K562 (cell line): ENCODE results near the gene CCDC200. TPM values are rescaled to one million over a fixed set of nuclear protein-coding genes. Genes with fewer than 3 reads are reported as not detected.
"Not testable (repeated sequence)": the region's sequence is repeated elsewhere in the genome, so short reads cannot be mapped to it uniquely, and the experiment has no call there.

Source experiments
- ATAC-seq: fragments of 200-7000 bp; cut with Tn5 transposase; 3 replicates; pipeline ENCODE4 v1.9.1; 2020; ENCODE audit warnings: moderate library complexity
- BruUV-seq: library from RNA; stranded (reverse); fragments of 400-500 nt; replicated peaks from 2 replicates; lab custom pipeline; 2021; lab: Mats Ljungman, UMichigan
- CTCF ChIA-PET: fragments of 300-600 bp; formaldehyde crosslinking; extraction: SDS; loops from one replicate; lab custom pipeline; 2021; ENCODE audit warnings: low intra/inter-chr PET ratio; lab: Yijun Ruan, JAX
- POLR2A ChIA-PET: fragments of 300-600, 350-650 bp; sonication (Branson Sonifier 250); formaldehyde crosslinking; extraction: SDS; loops from one replicate; lab custom pipeline; 2021; ENCODE audit warnings: antibody characterized with exemption, inconsistent platforms; lab: Yijun Ruan, JAX
- DNase-seq, 4 experiments: peaks; one replicate each; pipeline versions ENCODE4 v3.0.0 to v3.0.0-alpha.2; 2011 to 2018; ENCODE audit warnings: low spot score in 3 of 4, mixed read lengths in 3 of 4; ENCODE audit errors: extremely low read depth in 1 of 4
- FAIRE-seq: peaks from 2 replicates; lab custom pipeline; 2011; peaks lifted over from hg19 to GRCh38; lab: Jason Lieb, UNC
- H2AFZ ChIP-seq: 2 replicates; pipeline ENCODE4 v1.6.0; 2011; ENCODE audit warnings: low read depth, low read length, control low read depth, inconsistent platforms
- H3K27ac ChIP-seq: fragments of 200-600 bp; 3 replicates; pipeline ENCODE4 v1.8.0; 2011; ENCODE audit warnings: low read depth, mild to moderate bottlenecking, control low read depth, inconsistent platforms, low read length, moderate library complexity, mixed read lengths; ENCODE audit errors: extremely low read depth
- H3K27me3 ChIP-seq, 2 experiments: fragments of 300-600 bp in 1 of 2; 2 replicates in 1 of 2; 3 replicates in 1 of 2; pipeline versions ENCODE4 v1.6.0 to v1.8.0; 2011; ENCODE audit warnings: inconsistent platforms in 2 of 2, low read length in 2 of 2, mild to moderate bottlenecking in 1 of 2, mixed read lengths in 1 of 2, moderate library complexity in 1 of 2; ENCODE audit not compliant: control insufficient read depth in 2 of 2, insufficient read depth in 2 of 2
- H3K36me3 ChIP-seq: fragments of 300-600 bp; 3 replicates; pipeline ENCODE4 v1.8.0; 2011; ENCODE audit warnings: mild to moderate bottlenecking, low read length, inconsistent platforms; ENCODE audit not compliant: control insufficient read depth, insufficient read depth
- H3K4me1 ChIP-seq, 2 experiments: fragments of 200-600 bp in 1 of 2; replicated peaks in 1 of 2; 2 replicates in 1 of 2; 3 replicates in 1 of 2; pipeline versions ENCODE4 v1.5.1 to v1.8.0; 2011; ENCODE audit warnings: inconsistent platforms in 2 of 2, low read length in 2 of 2, mild to moderate bottlenecking in 1 of 2, mixed read lengths in 1 of 2, moderate library complexity in 1 of 2; ENCODE audit not compliant: control insufficient read depth in 2 of 2, insufficient read depth in 2 of 2
- H3K4me2 ChIP-seq: 2 replicates; pipeline ENCODE4 v1.6.1; 2011; ENCODE audit warnings: low read length, control low read depth, inconsistent platforms, mixed read lengths; ENCODE audit not compliant: insufficient read depth
- H3K4me3 ChIP-seq: fragments of 200-600 bp; sonication (generic), shearing (Covaris generic); 2 replicates; pipeline ENCODE4 v1.5.1; 2016; ENCODE audit warnings: control low read depth, inconsistent platforms
- H3K79me2 ChIP-seq: fragments of 200-600 bp; 3 replicates; pipeline ENCODE4 v1.8.0; 2011; ENCODE audit warnings: low read length, inconsistent platforms; ENCODE audit not compliant: control insufficient read depth, insufficient read depth
- H3K9ac ChIP-seq, 2 experiments: 2 replicates each; pipeline versions ENCODE4 v1.6.0 to v1.6.1; 2011; ENCODE audit warnings: low read depth in 2 of 2, low read length in 2 of 2, control low read depth in 1 of 2, inconsistent platforms in 1 of 2, mild to moderate bottlenecking in 1 of 2, mixed read lengths in 1 of 2; ENCODE audit not compliant: insufficient read depth in 1 of 2
- H3K9me1 ChIP-seq: one replicate; pipeline ENCODE4 v1.6.0; 2011; ENCODE audit warnings: inconsistent platforms, mild to moderate bottlenecking, low read length, moderate library complexity; ENCODE audit not compliant: control insufficient read depth, insufficient read depth
- H3K9me3 ChIP-seq: replicated peaks from 2 replicates; pipeline ENCODE4 v1.5.1; 2011; ENCODE audit warnings: low read depth, low read length, inconsistent platforms; ENCODE audit not compliant: control insufficient read depth, insufficient read depth
- H4K20me1 ChIP-seq: replicated peaks from 2 replicates; pipeline ENCODE4 v1.6.1; 2011; ENCODE audit warnings: low read length, inconsistent platforms, mixed read lengths; ENCODE audit not compliant: control insufficient read depth, insufficient read depth
- ATF3 ChIP-seq, 2 experiments: fragments of 450-650 bp in 1 of 2; sonication (generic) in 1 of 2; formaldehyde crosslinking in 1 of 2; IDR thresholded peaks in 1 of 2; conservative IDR thresholded peaks in 1 of 2; 2 replicates each; pipeline versions ENCODE4 v1.6.1 to v1.8.1; 2016 to 2023; ENCODE audit warnings: mild to moderate bottlenecking in 2 of 2, moderate library complexity in 2 of 2, inconsistent platforms in 1 of 2, missing genetic modification reagents in 1 of 2
- CTCFL ChIP-seq: IDR thresholded peaks from 2 replicates; pipeline ENCODE4 v1.6.1; 2011; ENCODE audit warnings: borderline replicate concordance, low read depth, mild to moderate bottlenecking, moderate library complexity, low read length; ENCODE audit not compliant: insufficient read depth, poor library complexity, severe bottlenecking
- NFE2 ChIP-seq: IDR thresholded peaks from 2 replicates; pipeline ENCODE4 v1.6.1; 2014; ENCODE audit warnings: antibody characterized with exemption, low read depth
- STAT6 ChIP-seq: sonication (generic); formaldehyde crosslinking; IDR thresholded peaks from 2 replicates; pipeline ENCODE4 v1.8.1; 2023; ENCODE audit warnings: mild to moderate bottlenecking, missing genetic modification reagents
- WGBS: fragments of 100-300 bp; shearing (Covaris generic); methylation state at CpG from one replicate; pipeline ENCODE4 v1.1.6; 2016; ENCODE audit warnings: low coverage, mixed read lengths; ENCODE audit not compliant: insufficient coverage; ENCODE audit errors: missing lambda C conversion rate; 5-methylcytosine and 5-hydroxymethylcytosine counted together
- in situ Hi-C: fragments of 300-500 bp; cut with MboI; formaldehyde crosslinking; loops from 4 replicates; pipeline ENCODE4 v1.15.0; 2018; ENCODE audit warnings: inconsistent platforms, mixed read lengths
- intact Hi-C: fragments of 100-400 bp; cut with micrococcal nuclease; formaldehyde crosslinking; loops from 2 replicates; pipeline ENCODE4 v1.14.2; 2022
- polyA plus RNA-seq, 8 experiments: library from polyadenylated mRNA; depleted of rRNA in 4 of 8; stranded (reverse) in 5 of 8; unstranded in 3 of 8; fragments of >200 nt; fragmentation: Nextera tagmentation in 2 of 8; fragmentation: Illumina TruSeq in 1 of 8; extraction: Ambion mirVana in 2 of 8; extraction: Trizol in 1 of 8; gene quantifications; 2 replicates each; pipeline versions ENCODE4 v1.2.1 to v1.2.3, GENCODE V29; 2011 to 2014; ENCODE audit warnings: inconsistent platforms in 1 of 8, missing spikeins in 1 of 8
- total RNA-seq, 7 experiments: library from RNA; depleted of rRNA in 6 of 7; stranded (reverse); fragments of >200 nt in 6 of 7; fragmentation: Illumina TruSeq in 2 of 7; extraction: Trizol in 2 of 7; gene quantifications; 2 replicates each; pipeline versions ENCODE4 v1.2.1 to v1.2.3, GENCODE V29; 2011 to 2021; ENCODE audit warnings: low replicate concordance in 1 of 7

Gene CCDC200
- total and polyA plus RNA-seq, 9 of the 15 experiments (the other 6 are each of a cell fraction or from before 2014, with no cell fraction given) = 0.14 TPM; not detected in 8

GRCh38 chr17:43203013-43203412 is 25.4 kb downstream of the CCDC200 start:
- H3K4me2 ChIP-seq, H3K27me3 ChIP-seq, ATAC-seq, H3K27ac ChIP-seq, H3K9me1 ChIP-seq, DNase-seq, FAIRE-seq, H3K79me2 ChIP-seq, H2AFZ ChIP-seq, H3K9ac ChIP-seq, H3K4me1 ChIP-seq, H3K9me3 ChIP-seq, H4K20me1 ChIP-seq, BruUV-seq, in situ Hi-C loops, H3K4me3 ChIP-seq, intact Hi-C loops: not testable (repeated sequence)
- ChIA-PET CTCF (interaction anchor here (0.6 kb wide), 1 partner anchor 50 kb away, joined by 3 read pairs; no protein-coding TSS in a partner anchor), POLR2A (interaction anchor here (2.3 to 6.7 kb wide), 2 partner anchors 12 to 114 kb away, joined by 7 to 48 read pairs; no protein-coding TSS in a partner anchor)
- peaks cover 43% of the 10 kb centered on the region; the same call in 2 of the 3 replicates for H3K36me3 ChIP-seq
- WGBS = 84% methylated on average over 3 of the region's 3 CpGs

- Histone ChIP-seq H3K4me1 (no peaks in the 10 kb centered on the region), H3K9ac (peak overlapping the region in 1 of 2 experiments; percentile 37; a peak in 1 of 4 replicates), H3K27ac (no peak overlapping the region), H2AFZ (no peak overlapping the region), H3K4me3 (no peak overlapping the region), H3K4me2 (no peak overlapping the region), H3K27me3 (no peaks in the 10 kb centered on the region), H3K9me1 (no peaks in the 10 kb centered on the region), H3K79me2 (no peaks in the 10 kb centered on the region), H3K9me3 (no peaks in the 10 kb centered on the region), H4K20me1 (no peaks in the 10 kb centered on the region), H3K36me3 (peaks cover 58% of the 10 kb centered on the region)
- 78% methylated on average over 4 of the region's 4 CpGs for WGBS
- in situ Hi-C loops (no loop called here), intact Hi-C loops (no loop called here)
- peak; percentile 83 for ATAC-seq
- ChIA-PET POLR2A (interaction anchor here (0.6 to 6.7 kb wide), 14 partner anchors 9 to 331 kb away, joined by 3 to 48 read pairs (median 4); no protein-coding TSS in a partner anchor), CTCF (no interaction called here)
- BruUV-seq = no TSS peak
- FAIRE-seq = no peak
- peak in 1 of 4 experiments; percentile 11 for DNase-seq
- peak; percentile 85 for TF ChIP-seq ATF3 (IDR thresholded peaks at IDR 0.05)
- no peak for TF ChIP-seq ATF3 (CRISPR knock-in tag; conservative IDR thresholded peaks at IDR 0.05)
- TF ChIP-seq STAT6 (CRISPR knock-in tag) = no peak
- peak; percentile 44 for TF ChIP-seq CTCFL
- TF ChIP-seq NFE2 = no peak
Measured at GRCh38 chr17:43200127-43200526, 28.3 kb downstream of the CCDC200 start.
